ENCODE results near the gene SFI1. TPM values are rescaled to one million over a fixed set of nuclear protein-coding genes. Genes with fewer than 3 reads are reported as not detected.
A peak's percentile ranks its signal among the peaks of the same experiment; 100 is the strongest.

The SFI1 gene, protein sequence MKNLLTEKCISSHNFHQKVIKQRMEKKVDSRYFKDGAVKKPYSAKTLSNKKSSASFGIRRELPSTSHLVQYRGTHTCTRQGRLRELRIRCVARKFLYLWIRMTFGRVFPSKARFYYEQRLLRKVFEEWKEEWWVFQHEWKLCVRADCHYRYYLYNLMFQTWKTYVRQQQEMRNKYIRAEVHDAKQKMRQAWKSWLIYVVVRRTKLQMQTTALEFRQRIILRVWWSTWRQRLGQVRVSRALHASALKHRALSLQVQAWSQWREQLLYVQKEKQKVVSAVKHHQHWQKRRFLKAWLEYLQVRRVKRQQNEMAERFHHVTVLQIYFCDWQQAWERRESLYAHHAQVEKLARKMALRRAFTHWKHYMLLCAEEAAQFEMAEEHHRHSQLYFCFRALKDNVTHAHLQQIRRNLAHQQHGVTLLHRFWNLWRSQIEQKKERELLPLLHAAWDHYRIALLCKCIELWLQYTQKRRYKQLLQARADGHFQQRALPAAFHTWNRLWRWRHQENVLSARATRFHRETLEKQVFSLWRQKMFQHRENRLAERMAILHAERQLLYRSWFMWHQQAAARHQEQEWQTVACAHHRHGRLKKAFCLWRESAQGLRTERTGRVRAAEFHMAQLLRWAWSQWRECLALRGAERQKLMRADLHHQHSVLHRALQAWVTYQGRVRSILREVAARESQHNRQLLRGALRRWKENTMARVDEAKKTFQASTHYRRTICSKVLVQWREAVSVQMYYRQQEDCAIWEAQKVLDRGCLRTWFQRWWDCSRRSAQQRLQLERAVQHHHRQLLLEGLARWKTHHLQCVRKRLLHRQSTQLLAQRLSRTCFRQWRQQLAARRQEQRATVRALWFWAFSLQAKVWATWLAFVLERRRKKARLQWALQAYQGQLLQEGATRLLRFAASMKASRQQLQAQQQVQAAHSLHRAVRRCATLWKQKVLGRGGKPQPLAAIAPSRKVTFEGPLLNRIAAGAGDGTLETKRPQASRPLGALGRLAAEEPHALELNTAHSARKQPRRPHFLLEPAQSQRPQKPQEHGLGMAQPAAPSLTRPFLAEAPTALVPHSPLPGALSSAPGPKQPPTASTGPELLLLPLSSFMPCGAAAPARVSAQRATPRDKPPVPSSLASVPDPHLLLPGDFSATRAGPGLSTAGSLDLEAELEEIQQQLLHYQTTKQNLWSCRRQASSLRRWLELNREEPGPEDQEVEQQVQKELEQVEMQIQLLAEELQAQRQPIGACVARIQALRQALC
- 10 to 100 TPM; 10.2 to 44.1 (median 33.3) TPM for total RNA-seq

DNA sequence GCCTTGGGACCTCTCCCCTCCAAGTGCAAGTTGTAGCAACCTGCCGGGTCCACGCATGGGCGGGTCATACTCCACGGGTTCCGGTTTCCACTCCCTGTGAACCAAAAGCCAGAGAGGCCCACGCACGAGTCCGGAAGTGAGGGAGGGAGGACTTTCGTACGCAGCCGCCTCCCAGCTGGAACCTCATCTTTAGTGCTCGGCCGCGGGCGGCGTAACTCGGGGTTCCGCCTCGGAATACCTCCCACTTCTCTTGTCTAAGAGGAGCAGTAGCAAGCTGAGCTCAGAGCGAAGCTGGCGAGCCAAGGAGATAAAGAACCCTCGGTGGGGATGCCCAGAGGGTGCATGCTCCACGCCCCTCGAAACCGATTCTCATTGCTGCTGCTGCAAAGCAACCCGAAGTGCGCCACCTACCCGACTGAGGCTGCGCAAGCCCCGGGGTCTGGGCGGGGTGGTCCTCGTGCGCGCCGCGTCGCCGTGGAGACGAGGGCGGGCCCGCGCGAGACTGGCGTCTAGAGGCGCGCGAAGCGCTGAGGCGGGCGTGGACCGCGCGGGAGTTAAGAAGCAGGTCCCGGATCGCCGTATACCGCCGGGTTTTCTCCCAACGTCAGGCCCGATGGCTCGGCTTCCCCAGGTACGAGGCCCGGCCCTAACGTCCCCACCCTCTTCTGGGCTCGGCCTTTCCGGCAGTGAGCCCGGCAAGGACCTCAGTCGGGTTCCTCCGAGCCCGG is at the start of gene SFI1:
Gene SFI1 (plus strand): TSS at position 530 of the 728 bp plus-strand sequence. CDS start 11,749 bp downstream, outside the sequence.
- Histone ChIP-seq H3K9me3 (no peaks in the 10 kb centered on the region), H3K4me1 (peaks cover 0 to 6% of the 10 kb centered on the region in 2 donors), H3K27ac (peak within 1 kb of the TSS; percentile 72 to 73), H3K27me3 (no peaks in the 10 kb centered on the region), H3K36me3 (no peaks in the 10 kb centered on the region), H3K4me3 (peak within 1 kb of the TSS; percentile 53 to 58)
- TF ChIP-seq CTCF (IDR thresholded peaks at IDR 0.05) (peak in 3 of 4 experiments; percentile 23 to 52 (median 29)), POLR2A (IDR thresholded peaks at IDR 0.05) (peak; percentile 33 to 58)
- DNase-seq: peak; percentile 88 to 92
- intact Hi-C loops (cut with DNase I; ENCODE audit: low total_unique reads): no loop called here

GRCh38 chr22:31446767-31447166 is 49.6 kb upstream of the SFI1 start:
- Histone ChIP-seq H3K4me1 (no peaks in the 10 kb centered on the region), H3K9me3 (no peaks in the 10 kb centered on the region), H3K27me3 (no peaks in the 10 kb centered on the region), H3K4me3 (no peak overlapping the region), H3K36me3 (no peaks in the 10 kb centered on the region), H3K27ac (no peak overlapping the region)
- no peak for DNase-seq
- intact Hi-C loops (cut with DNase I; ENCODE audit: low total_unique reads): no loop called here
- TF ChIP-seq POLR2A (IDR thresholded peaks at IDR 0.05) (no peak), CTCF (IDR thresholded peaks at IDR 0.05) (no peak)

- no peaks in the 10 kb centered on the region for H3K27me3 ChIP-seq
- intact Hi-C loops (cut with DNase I; ENCODE audit: low total_unique reads): no loop called here
- H3K9me3 ChIP-seq: no peaks in the 10 kb centered on the region
- H3K4me1 ChIP-seq: no peaks in the 10 kb centered on the region
- H3K27ac ChIP-seq: no peak overlapping the region
- no peak overlapping the region for H3K4me3 ChIP-seq
- TF ChIP-seq CTCF (IDR thresholded peaks at IDR 0.05): no peak
- no peak for TF ChIP-seq POLR2A (IDR thresholded peaks at IDR 0.05)
- DNase-seq: no peak
- H3K36me3 ChIP-seq: no peaks in the 10 kb centered on the region
Measured at GRCh38 chr22:31447337-31447736, 49.0 kb upstream of the SFI1 start.

- no peaks in the 10 kb centered on the region for H3K27me3 ChIP-seq
- no peaks in the 10 kb centered on the region for H3K36me3 ChIP-seq
- H3K27ac ChIP-seq: no peak overlapping the region
- intact Hi-C loops (cut with DNase I; ENCODE audit: low total_unique reads): no loop called here
- TF ChIP-seq POLR2A (IDR thresholded peaks at IDR 0.05) (no peak), CTCF (IDR thresholded peaks at IDR 0.05) (no peak)
- no peak overlapping the region for H3K4me3 ChIP-seq
- H3K4me1 ChIP-seq: no peaks in the 10 kb centered on the region
- no peaks in the 10 kb centered on the region for H3K9me3 ChIP-seq
- no peak for DNase-seq
Measured at GRCh38 chr22:31448382-31448781, 48.0 kb upstream of the SFI1 start.
